K562 (cell line): ENCODE results near the gene TIMM44. TPM values are rescaled to one million over a fixed set of nuclear protein-coding genes. Genes with fewer than 3 reads are reported as not detected.

Source experiments
- CHCHD3 ChIP-seq: fragments of 250-450 bp; sonication (Bioruptor Pico); IDR thresholded peaks from 2 replicates; pipeline ENCODE4 v2.1.2; 2022; ENCODE audit warnings: mild to moderate bottlenecking
- HNRNPL ChIP-seq: fragments of 200-400 bp; formaldehyde crosslinking; IDR thresholded peaks from 2 replicates; pipeline ENCODE4 v1.6.1; 2017; ENCODE audit warnings: low read depth, mild to moderate bottlenecking, low read length
- KAT2B ChIP-seq: IDR thresholded peaks from one replicate; pipeline ENCODE4 v1.6.1; 2012; ENCODE audit warnings: low read depth, mild to moderate bottlenecking, control low read depth, inconsistent platforms, low read length, moderate library complexity
- NFE2 ChIP-seq: IDR thresholded peaks from 2 replicates; pipeline ENCODE4 v1.6.1; 2014; ENCODE audit warnings: antibody characterized with exemption, low read depth
- PCBP1 ChIP-seq: fragments of 200-400 bp; formaldehyde crosslinking; IDR thresholded peaks from 2 replicates; pipeline ENCODE4 v1.6.1; 2018; ENCODE audit warnings: mild to moderate bottlenecking, low read depth, low read length; ENCODE audit not compliant: poor library complexity, severe bottlenecking
- PHB ChIP-seq: fragments of 250-450 bp; sonication (Bioruptor Pico); IDR thresholded peaks from 2 replicates; pipeline ENCODE4 v1.5.0; 2021
- POLR3A ChIP-seq: IDR thresholded peaks from 2 replicates; pipeline ENCODE4 v1.6.1; 2011; ENCODE audit warnings: borderline replicate concordance, mild to moderate bottlenecking, moderate library complexity; ENCODE audit not compliant: insufficient read length, insufficient read depth; ENCODE audit errors: extremely low read depth
- RBM14 ChIP-seq: fragments of 200-400 bp; formaldehyde crosslinking; IDR thresholded peaks from 2 replicates; pipeline ENCODE4 v1.6.1; 2018; ENCODE audit warnings: low read depth, mild to moderate bottlenecking, low read length, moderate library complexity, borderline replicate concordance; ENCODE audit not compliant: insufficient read depth
- RBM25 ChIP-seq: fragments of 200-400 bp; formaldehyde crosslinking; IDR thresholded peaks from 2 replicates; pipeline ENCODE4 v1.6.1; 2018; ENCODE audit warnings: low read length, low read depth, moderate library complexity; ENCODE audit not compliant: severe bottlenecking
- TAF7 ChIP-seq: fragments of 450-650 bp; IDR thresholded peaks from 2 replicates; pipeline ENCODE4 v1.6.1; 2016; ENCODE audit warnings: missing genetic modification characterization, missing compliant biosample characterization
- ZC3H8 ChIP-seq: fragments of 450-650 bp; IDR thresholded peaks from 2 replicates; pipeline ENCODE4 v1.6.1; 2017
- ZKSCAN3 ChIP-seq: fragments of 250-450 bp; sonication (Bioruptor Pico); IDR thresholded peaks from 2 replicates; pipeline ENCODE4 v1.4.0; 2020
- ZNF589 ChIP-seq: fragments of 200-800 bp; sonication (Bioruptor generic); IDR thresholded peaks from 2 replicates; pipeline ENCODE4 v1.6.1; 2016; ENCODE audit warnings: low read depth, missing genetic modification characterization, missing compliant biosample characterization
- polyA plus RNA-seq, 8 experiments: library from polyadenylated mRNA; depleted of rRNA in 4 of 8; stranded (reverse) in 5 of 8; unstranded in 3 of 8; fragments of >200 nt; fragmentation: Nextera tagmentation in 2 of 8; fragmentation: Illumina TruSeq in 1 of 8; extraction: Ambion mirVana in 2 of 8; extraction: Trizol in 1 of 8; gene quantifications; 2 replicates each; pipeline versions ENCODE4 v1.2.1 to v1.2.3, GENCODE V29; 2011 to 2014; ENCODE audit warnings: inconsistent platforms in 1 of 8, missing spikeins in 1 of 8
- total RNA-seq, 7 experiments: library from RNA; depleted of rRNA in 6 of 7; stranded (reverse); fragments of >200 nt in 6 of 7; fragmentation: Illumina TruSeq in 2 of 7; extraction: Trizol in 2 of 7; gene quantifications; 2 replicates each; pipeline versions ENCODE4 v1.2.1 to v1.2.3, GENCODE V29; 2011 to 2021; ENCODE audit warnings: low replicate concordance in 1 of 7
- TF ChIP-seq, protein P1 (sequence below): sonication (generic); formaldehyde crosslinking; IDR thresholded peaks from 2 replicates; pipeline ENCODE4 v1.8.1; 2023; ENCODE audit warnings: mild to moderate bottlenecking, missing genetic modification reagents
- TF ChIP-seq, protein P2 (sequence below): fragments of 450-650 bp; formaldehyde crosslinking; IDR thresholded peaks from 2 replicates; pipeline ENCODE4 v1.4.0; 2022; ENCODE audit warnings: missing genetic modification characterization
- TF ChIP-seq, protein P3 (sequence below): fragments of 250-450 bp; sonication (Bioruptor Pico); IDR thresholded peaks from 2 replicates; pipeline ENCODE4 v1.6.1; 2021; ENCODE audit warnings: mild to moderate bottlenecking
- TF ChIP-seq, protein P4 (sequence below): IDR thresholded peaks from 2 replicates; pipeline ENCODE4 v1.6.1; 2016; ENCODE audit warnings: missing genetic modification characterization, missing compliant biosample characterization
- TF ChIP-seq, protein P5 (sequence below): fragments of 250-450 bp; sonication (Bioruptor Pico); IDR thresholded peaks from 2 replicates; pipeline ENCODE4 v1.5.0; 2021; ENCODE audit warnings: mild to moderate bottlenecking, moderate library complexity
- TF ChIP-seq, protein P6 (sequence below): fragments of 250-450 bp; sonication (Bioruptor Pico); IDR thresholded peaks from 2 replicates; pipeline ENCODE4 v1.4.0; 2020; ENCODE audit warnings: mild to moderate bottlenecking

Gene TIMM44
- total and polyA plus RNA-seq, 9 of the 15 experiments (the other 6 are each of a cell fraction or from before 2014, with no cell fraction given), result 10.3 to 231 (median 89.3) TPM

DNA sequence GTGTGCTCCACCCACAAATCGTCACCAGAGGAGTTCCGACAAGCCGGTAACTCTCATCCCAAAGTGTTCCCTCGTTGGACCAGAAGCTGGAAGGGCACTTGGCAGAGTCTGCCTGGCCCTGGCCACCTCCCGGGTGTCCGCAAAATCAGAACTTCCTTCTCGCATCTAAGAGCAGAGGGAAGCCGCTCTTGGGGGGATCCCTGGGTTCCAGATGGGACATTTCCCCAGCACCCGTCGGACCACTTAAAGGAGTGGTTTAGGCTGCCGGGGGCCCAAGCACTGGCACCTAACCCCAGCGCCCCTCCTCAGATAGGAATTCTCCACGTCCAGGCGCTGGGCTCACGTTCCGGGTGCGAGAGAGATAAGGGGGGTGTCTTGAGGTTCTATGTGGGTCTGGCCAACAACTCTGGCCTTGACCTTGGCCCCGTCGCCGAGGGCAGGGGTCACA lies 40.6 kb downstream of the TIMM44 start (continued):
- TF ChIP-seq, protein P1, sequence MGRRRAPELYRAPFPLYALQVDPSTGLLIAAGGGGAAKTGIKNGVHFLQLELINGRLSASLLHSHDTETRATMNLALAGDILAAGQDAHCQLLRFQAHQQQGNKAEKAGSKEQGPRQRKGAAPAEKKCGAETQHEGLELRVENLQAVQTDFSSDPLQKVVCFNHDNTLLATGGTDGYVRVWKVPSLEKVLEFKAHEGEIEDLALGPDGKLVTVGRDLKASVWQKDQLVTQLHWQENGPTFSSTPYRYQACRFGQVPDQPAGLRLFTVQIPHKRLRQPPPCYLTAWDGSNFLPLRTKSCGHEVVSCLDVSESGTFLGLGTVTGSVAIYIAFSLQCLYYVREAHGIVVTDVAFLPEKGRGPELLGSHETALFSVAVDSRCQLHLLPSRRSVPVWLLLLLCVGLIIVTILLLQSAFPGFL, result no peak
- TF ChIP-seq CHCHD3 (CRISPR knock-in tag) (no peak), PHB (CRISPR knock-in tag) (no peak), NFE2 (no peak), PCBP1 (no peak), RBM14 (no peak), HNRNPL (no peak), POLR3A (no peak), RBM25 (no peak), KAT2B (no peak), ZNF589 (no peak), ZC3H8 (no peak), ZKSCAN3 (CRISPR knock-in tag) (no peak), TAF7 (tag) (no peak)
- TF ChIP-seq, protein P2, sequence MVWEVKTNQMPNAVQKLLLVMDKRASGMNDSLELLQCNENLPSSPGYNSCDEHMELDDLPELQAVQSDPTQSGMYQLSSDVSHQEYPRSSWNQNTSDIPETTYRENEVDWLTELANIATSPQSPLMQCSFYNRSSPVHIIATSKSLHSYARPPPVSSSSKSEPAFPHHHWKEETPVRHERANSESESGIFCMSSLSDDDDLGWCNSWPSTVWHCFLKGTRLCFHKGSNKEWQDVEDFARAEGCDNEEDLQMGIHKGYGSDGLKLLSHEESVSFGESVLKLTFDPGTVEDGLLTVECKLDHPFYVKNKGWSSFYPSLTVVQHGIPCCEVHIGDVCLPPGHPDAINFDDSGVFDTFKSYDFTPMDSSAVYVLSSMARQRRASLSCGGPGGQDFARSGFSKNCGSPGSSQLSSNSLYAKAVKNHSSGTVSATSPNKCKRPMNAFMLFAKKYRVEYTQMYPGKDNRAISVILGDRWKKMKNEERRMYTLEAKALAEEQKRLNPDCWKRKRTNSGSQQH, result 0 out of 2 replicates have a peak, but pooled peaks have one; percentile 23
- TF ChIP-seq, protein P3, sequence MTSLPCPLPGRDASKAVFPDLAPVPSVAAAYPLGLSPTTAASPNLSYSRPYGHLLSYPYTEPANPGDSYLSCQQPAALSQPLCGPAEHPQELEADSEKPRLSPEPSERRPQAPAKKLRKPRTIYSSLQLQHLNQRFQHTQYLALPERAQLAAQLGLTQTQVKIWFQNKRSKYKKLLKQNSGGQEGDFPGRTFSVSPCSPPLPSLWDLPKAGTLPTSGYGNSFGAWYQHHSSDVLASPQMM (CRISPR knock-in tag), result no peak
- TF ChIP-seq, protein P4, sequence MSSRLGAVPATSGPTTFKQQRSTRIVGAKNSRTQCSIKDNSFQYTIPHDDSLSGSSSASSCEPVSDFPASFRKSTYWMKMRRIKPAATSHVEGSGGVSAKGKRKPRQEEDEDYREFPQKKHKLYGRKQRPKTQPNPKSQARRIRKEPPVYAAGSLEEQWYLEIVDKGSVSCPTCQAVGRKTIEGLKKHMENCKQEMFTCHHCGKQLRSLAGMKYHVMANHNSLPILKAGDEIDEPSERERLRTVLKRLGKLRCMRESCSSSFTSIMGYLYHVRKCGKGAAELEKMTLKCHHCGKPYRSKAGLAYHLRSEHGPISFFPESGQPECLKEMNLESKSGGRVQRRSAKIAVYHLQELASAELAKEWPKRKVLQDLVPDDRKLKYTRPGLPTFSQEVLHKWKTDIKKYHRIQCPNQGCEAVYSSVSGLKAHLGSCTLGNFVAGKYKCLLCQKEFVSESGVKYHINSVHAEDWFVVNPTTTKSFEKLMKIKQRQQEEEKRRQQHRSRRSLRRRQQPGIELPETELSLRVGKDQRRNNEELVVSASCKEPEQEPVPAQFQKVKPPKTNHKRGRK (tag), result no peak
- TF ChIP-seq, protein P5, sequence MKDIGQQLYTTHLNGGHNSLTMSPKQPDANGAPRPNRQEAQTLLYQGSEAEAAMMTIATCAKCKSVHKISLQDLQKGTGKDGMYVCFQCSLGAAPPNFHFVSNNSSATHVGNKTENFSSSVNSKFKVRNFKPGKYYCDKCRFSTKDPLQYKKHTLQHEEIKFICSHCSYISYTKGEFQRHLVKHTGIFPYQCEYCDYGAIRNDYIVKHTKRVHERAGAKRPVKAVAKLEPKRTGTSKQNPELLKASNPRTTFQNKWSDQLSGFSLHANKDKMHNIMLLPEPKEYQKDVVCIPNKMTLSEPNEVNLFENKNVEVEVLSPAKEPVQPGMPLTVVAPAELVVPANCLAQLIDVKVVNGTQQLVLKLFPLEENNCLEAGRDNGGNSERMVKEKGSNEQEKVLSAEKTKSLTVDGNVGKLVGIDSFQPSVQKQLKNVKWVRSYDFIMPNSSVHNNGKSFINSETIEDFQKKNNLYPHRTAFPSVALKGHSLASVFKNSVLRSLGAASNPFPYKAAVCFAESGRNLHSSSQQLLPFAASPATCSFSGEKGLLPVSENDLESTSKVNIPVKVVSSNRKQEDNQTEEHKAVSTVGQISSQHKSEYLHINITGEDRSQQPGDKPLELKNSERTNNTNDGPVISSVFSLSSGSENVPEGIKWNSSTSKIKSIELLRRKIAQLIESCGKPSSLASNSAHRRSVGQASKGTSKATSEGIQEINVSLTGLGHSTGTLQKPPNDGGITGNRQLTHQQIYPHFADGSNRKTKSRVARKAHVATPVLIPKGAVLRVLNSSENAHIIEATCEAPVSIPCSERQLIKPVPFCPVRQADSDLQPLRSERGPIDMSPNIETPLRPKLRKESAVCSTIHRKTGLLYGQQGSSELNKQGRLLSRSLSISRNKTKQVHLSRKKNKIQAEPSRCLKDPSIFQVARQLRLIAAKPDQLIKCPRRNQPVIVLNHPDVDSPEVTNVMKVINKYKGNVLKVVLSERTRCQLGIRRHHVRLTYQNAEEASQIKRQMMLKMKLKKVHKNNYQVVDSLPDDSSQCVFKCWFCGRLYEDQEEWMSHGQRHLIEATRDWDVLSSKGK, result no peak
- TF ChIP-seq, protein P6, sequence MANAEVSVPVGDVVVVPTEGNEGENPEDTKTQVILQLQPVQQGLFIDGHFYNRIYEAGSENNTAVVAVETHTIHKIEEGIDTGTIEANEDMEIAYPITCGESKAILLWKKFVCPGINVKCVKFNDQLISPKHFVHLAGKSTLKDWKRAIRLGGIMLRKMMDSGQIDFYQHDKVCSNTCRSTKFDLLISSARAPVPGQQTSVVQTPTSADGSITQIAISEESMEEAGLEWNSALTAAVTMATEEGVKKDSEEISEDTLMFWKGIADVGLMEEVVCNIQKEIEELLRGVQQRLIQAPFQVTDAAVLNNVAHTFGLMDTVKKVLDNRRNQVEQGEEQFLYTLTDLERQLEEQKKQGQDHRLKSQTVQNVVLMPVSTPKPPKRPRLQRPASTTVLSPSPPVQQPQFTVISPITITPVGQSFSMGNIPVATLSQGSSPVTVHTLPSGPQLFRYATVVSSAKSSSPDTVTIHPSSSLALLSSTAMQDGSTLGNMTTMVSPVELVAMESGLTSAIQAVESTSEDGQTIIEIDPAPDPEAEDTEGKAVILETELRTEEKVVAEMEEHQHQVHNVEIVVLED (CRISPR knock-in tag), result no peak
